Spinal cord (tissue), 10 donors: ENCODE measurements around the gene PDX1. TPM values are rescaled to one million over a fixed set of nuclear protein-coding genes. Genes with fewer than 3 reads are reported as not detected.

Source experiments
- DNase-seq, 6 donors: peaks; one replicate each; pipeline versions ENCODE4 v3.0.0 to v3.0.0-alpha.2; 2013 to 2015; ENCODE audit warnings: low spot score in 6 of 6, low read depth in 4 of 6
- H3K27ac ChIP-seq: one replicate; pipeline ENCODE4 v1.5.1; 2013; ENCODE audit warnings: low read depth, low read length, control low read depth
- H3K27me3 ChIP-seq: one replicate; pipeline ENCODE4 v1.6.1; 2013; ENCODE audit warnings: low read length; ENCODE audit not compliant: control insufficient read depth, insufficient read depth
- H3K36me3 ChIP-seq: one replicate; pipeline ENCODE4 v1.6.1; 2013; ENCODE audit warnings: low read length; ENCODE audit not compliant: control insufficient read depth, insufficient read depth
- H3K4me1 ChIP-seq: one replicate; pipeline ENCODE4 v1.6.1; 2013; ENCODE audit warnings: low read length; ENCODE audit not compliant: control insufficient read depth, insufficient read depth
- H3K4me3 ChIP-seq: one replicate; pipeline ENCODE4 v1.5.1; 2013; ENCODE audit warnings: low read depth, low read length, control low read depth
- H3K9me3 ChIP-seq: one replicate; pipeline ENCODE4 v1.6.1; 2013; ENCODE audit warnings: low read length; ENCODE audit not compliant: control insufficient read depth, insufficient read depth
- WGBS: methylation state at CpG from one replicate; pipeline ENCODE4 v1.1.5; 2013; ENCODE audit warnings: missing lambda C conversion rate; ENCODE audit not compliant: insufficient coverage; 5-methylcytosine and 5-hydroxymethylcytosine counted together
- polyA plus RNA-seq, 2 donors: library from polyadenylated mRNA; unstranded; fragments of 120-200 nt; gene quantifications; one replicate each; pipeline ENCODE4 v1.2.1, GENCODE V29; 2013; ENCODE audit not compliant: insufficient read length in 2 of 2
- total RNA-seq, 2 donors: library from RNA; depleted of rRNA in 1 of 2; stranded (reverse); fragments of 120-200 nt in 1 of 2; fragments of >200 nt in 1 of 2; gene quantifications; one replicate each; pipeline versions ENCODE4 v1.2.3 to v1.2.4, GENCODE V29; 2013 to 2014
- donor health status: healthy.

Gene PDX1
- total and polyA plus RNA-seq, 4 donors = not detected

DNA sequence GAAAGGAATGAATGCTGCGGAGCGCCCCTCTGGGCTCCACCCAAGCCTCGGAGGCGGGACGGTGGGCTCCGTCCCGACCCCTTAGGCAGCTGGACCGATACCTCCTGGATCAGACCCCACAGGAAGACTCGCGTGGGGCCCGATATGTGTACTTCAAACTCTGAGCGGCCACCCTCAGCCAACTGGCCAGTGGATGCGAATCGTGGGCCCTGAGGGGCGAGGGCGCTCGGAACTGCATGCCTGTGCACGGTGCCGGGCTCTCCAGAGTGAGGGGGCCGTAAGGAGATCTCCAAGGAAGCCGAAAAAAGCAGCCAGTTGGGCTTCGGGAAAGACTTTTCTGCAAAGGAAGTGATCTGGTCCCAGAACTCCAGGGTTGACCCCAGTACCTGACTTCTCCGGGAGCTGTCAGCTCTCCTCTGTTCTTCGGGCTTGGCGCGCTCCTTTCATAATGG is 8.6 kb downstream of the PDX1 start:
- H3K27me3 ChIP-seq = peaks cover 84% of the 10 kb centered on the region
- H3K9me3 ChIP-seq = no peaks in the 10 kb centered on the region
- no peak overlapping the region for H3K27ac ChIP-seq
- peaks cover 21% of the 10 kb centered on the region for H3K4me1 ChIP-seq
- 2% methylated on average over 26 of the region's 26 CpGs for WGBS
- no peaks in the 10 kb centered on the region for H3K36me3 ChIP-seq
- DNase-seq = no peak
- H3K4me3 ChIP-seq = no peak overlapping the region

DNA sequence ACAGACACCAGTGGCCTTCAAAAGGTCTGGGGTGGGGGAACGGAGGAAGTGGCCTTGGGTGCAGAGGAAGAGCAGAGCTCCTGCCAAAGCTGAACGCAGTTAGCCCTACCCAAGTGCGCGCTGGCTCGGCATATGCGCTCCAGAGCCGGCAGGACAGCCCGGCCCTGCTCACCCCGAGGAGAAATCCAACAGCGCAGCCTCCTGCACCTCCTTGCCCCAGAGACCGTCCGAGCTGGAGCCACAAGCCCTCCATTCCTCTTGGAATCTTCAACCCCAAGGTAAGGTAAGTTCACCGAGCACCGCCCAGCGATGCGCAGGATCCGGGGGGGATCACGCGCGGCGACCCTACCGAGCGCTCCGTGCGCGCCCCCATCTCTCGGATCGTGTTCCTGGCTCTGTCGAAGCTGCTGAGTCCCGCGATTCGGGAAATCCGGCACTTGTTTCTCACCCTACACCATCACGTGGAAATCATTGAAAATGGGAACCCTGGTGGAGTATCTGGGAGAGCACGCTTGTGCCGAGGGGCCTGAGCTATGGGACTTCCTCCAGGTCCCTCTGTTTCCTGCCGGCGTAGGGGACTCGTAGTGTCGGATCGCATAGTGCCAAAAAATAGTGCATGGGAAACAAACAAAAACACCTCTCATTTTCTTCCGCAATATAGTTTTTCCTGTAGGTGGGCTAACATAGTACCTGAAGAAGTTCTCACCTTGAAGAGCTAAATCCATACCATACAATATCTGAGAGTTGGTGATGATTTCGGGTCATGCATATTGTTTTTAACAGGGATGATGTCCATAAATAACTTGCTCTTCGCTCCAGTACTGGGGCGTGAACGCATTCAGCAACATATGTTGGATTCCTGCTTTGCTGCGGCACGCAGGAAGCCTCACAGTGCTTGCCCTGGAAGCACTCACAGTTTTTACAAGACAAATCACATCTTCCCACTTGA is 9.3 kb downstream of the PDX1 start:
- Histone ChIP-seq H3K27ac (no peak overlapping the region), H3K27me3 (peaks cover 83% of the 10 kb centered on the region), H3K4me3 (no peak overlapping the region), H3K9me3 (no peaks in the 10 kb centered on the region), H3K4me1 (peaks cover 17% of the 10 kb centered on the region), H3K36me3 (no peaks in the 10 kb centered on the region)
- WGBS = under 1% methylated on average over 33 of the region's 48 CpGs
- DNase-seq = no peak

DNA sequence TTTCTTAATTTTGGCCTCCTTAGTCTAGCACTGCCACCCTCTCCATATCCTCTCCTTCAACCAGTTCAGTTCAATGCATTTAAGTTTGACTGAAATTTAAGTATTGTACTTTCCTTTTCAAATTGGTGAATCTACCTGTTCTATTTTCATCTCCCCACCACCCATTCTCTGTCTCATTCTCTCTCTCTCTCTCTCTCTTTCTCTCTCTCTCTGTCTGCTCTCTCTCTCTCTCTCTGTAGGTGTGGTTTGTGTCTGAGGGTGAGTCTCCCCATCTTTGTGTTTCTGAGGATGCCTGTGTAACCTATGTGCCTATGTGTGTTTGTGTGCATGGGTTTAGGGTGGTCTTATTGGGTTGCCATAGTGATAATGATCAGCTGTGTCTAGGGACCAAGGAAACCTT is 10.1 kb downstream of the PDX1 start:
- no peaks in the 10 kb centered on the region for H3K36me3 ChIP-seq
- no peaks in the 10 kb centered on the region for H3K9me3 ChIP-seq
- no peak for DNase-seq
- peaks cover 15% of the 10 kb centered on the region for H3K4me1 ChIP-seq
- no peak overlapping the region for H3K27ac ChIP-seq
- no peak overlapping the region for H3K4me3 ChIP-seq
- peaks cover 76% of the 10 kb centered on the region for H3K27me3 ChIP-seq

DNA sequence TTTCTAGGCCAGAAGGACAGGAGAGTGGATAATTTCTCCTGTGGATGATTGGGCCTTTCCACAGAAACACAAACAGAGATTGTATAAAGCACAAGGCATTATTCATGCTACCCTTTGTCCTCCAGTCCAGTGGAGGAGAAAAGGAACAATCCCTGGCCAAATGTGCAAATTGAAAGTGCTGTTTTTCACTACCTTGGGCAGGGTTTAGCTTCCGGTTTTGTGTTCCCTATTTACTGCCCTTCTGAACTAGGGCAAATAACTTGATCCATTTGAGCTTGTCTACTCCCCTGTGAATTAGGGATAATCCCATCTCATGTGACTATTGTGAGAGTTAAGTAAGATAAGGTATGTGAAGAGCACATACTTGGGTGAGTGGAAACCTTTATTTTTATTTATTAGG is 13.3 kb downstream of the PDX1 start:
- no peaks in the 10 kb centered on the region for H3K9me3 ChIP-seq
- H3K36me3 ChIP-seq = no peaks in the 10 kb centered on the region
- WGBS = no CpG with 5 or more reads among the region's 1 CpG
- no peak overlapping the region for H3K4me3 ChIP-seq
- DNase-seq = no peak
- H3K4me1 ChIP-seq = peaks cover 9% of the 10 kb centered on the region
- peaks cover 43% of the 10 kb centered on the region for H3K27me3 ChIP-seq
- no peak overlapping the region for H3K27ac ChIP-seq

- WGBS = 33% methylated on average over 1 of the region's 2 CpGs
- Histone ChIP-seq H3K9me3 (no peaks in the 10 kb centered on the region), H3K36me3 (no peaks in the 10 kb centered on the region), H3K4me3 (no peak overlapping the region), H3K4me1 (peaks cover 5% of the 10 kb centered on the region), H3K27ac (no peak overlapping the region), H3K27me3 (peaks cover 37% of the 10 kb centered on the region)
- no peak for DNase-seq
These were observed 14.0 kb downstream of the PDX1 start for GRCh38 chr13:27933580-27934328.

- Histone ChIP-seq H3K27ac (no peak overlapping the region), H3K4me3 (no peak overlapping the region), H3K27me3 (no peaks in the 10 kb centered on the region), H3K36me3 (no peaks in the 10 kb centered on the region), H3K4me1 (no peaks in the 10 kb centered on the region), H3K9me3 (no peaks in the 10 kb centered on the region)
- no peak for DNase-seq
- 80% methylated on average over 1 of the region's 1 CpG for WGBS
These were observed 23.2 kb downstream of the PDX1 start for GRCh38 chr13:27942972-27943371.

DNA sequence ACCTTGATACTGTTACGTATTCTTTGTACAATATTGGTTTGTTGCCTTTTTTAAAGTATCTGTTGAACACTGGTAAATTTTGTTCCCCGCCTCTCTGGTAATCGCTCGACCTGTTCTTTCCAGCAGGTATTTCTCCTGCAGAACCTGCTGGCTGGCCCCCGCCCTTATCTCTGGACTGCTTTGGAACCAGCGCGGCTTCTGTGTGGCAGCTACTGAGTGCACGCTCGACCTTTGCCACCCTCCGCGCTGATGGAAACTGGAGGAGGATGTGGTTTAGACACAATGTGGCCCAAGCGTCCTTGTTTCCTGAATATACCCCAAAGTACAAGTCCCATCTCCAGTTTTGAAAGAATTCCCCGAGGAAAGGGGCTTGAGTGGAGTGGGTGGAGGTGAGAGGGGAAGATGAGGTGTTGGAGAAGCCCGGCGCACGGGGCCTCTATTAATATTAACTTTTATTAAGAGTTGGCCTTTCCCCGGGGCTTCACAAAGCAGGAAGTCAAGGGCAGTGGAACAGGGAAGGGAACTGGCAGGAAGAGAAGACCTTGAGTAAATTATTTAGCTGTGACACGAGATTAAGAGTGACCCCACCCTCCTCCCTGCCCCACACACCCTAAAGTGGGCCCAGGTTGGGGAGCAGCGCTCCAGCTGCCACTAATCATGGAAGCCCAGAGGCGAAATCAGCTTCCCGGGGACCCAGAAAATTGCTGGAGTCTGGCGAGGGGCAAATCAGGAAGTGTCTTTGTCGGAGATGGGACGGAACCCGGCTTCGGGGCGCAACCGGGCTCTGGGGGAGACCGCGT is 33.3 kb downstream of the PDX1 start:
- no peak overlapping the region for H3K4me3 ChIP-seq
- H3K9me3 ChIP-seq = no peaks in the 10 kb centered on the region
- peaks cover 54% of the 10 kb centered on the region for H3K27me3 ChIP-seq
- H3K36me3 ChIP-seq = no peaks in the 10 kb centered on the region
- peaks cover 14% of the 10 kb centered on the region for H3K4me1 ChIP-seq
- no peak overlapping the region for H3K27ac ChIP-seq
- 13% methylated on average over 18 of the region's 30 CpGs for WGBS
- no peak for DNase-seq

- no peak overlapping the region for H3K27ac ChIP-seq
- under 1% methylated on average over 71 of the region's 71 CpGs for WGBS
- H3K36me3 ChIP-seq = no peaks in the 10 kb centered on the region
- H3K27me3 ChIP-seq = peaks cover 62% of the 10 kb centered on the region
- H3K4me1 ChIP-seq = peaks cover 14% of the 10 kb centered on the region
- no peaks in the 10 kb centered on the region for H3K9me3 ChIP-seq
- peak in 5 of 6 donors; percentile 49 to 87 (median 67) for DNase-seq
- H3K4me3 ChIP-seq = peak overlapping the region; percentile 23
These were observed 34.0 kb downstream of the PDX1 start for GRCh38 chr13:27953676-27954405.

- no peak overlapping the region for H3K27ac ChIP-seq
- H3K4me1 ChIP-seq = peaks cover 14% of the 10 kb centered on the region
- H3K9me3 ChIP-seq = no peaks in the 10 kb centered on the region
- WGBS = under 1% methylated on average over 51 of the region's 56 CpGs
- no peaks in the 10 kb centered on the region for H3K36me3 ChIP-seq
- H3K4me3 ChIP-seq = no peak overlapping the region
- peaks cover 68% of the 10 kb centered on the region for H3K27me3 ChIP-seq
- DNase-seq = no peak
These were observed 34.6 kb downstream of the PDX1 start for GRCh38 chr13:27954406-27954851.
